Measurements from ENCODE around the gene DPP6.

GRCh38 chr7:154195266-154195665, 143.1 kb downstream of the DPP6 start:
- TF ChIP-seq CTCF (IDR thresholded peaks at IDR 0.05) (no peak), POLR2AphosphoS5 (IDR thresholded peaks at IDR 0.05) (no peak), POLR2A (IDR thresholded peaks at IDR 0.05) (no peak), EP300 (IDR thresholded peaks at IDR 0.05) (no peak)
